CD4-positive, alpha-beta T cell treated with Interferon alpha-2 for 1 hour (primary cell): Measurements from ENCODE around the gene RASL10B.
"Not testable (repeated sequence)": the region's sequence is repeated elsewhere in the genome, so short reads cannot be mapped to it uniquely, and the experiment has no call there.

Experiments
- DNase-seq, 2 donors: peaks; one replicate each; pipeline ENCODE4 v3.0.0-alpha.2; 2020 to 2022

Gene RASL10B

GRCh38 chr17:35731239-35731916, at the start of gene RASL10B:
Gene RASL10B, plus strand, starts transcription at chr17:35731639. Its CDS starts 3,546 bp downstream, at chr17:35735185.
- peak in 1 of 2 donors; percentile 42 for DNase-seq

- no peak for DNase-seq
Measured at GRCh38 chr17:35683591-35683990, 47.8 kb upstream of the RASL10B start.

- no peak for DNase-seq
Measured at GRCh38 chr17:35684055-35684802, 47.2 kb upstream of the RASL10B start.

- no peak for DNase-seq
Measured at GRCh38 chr17:35692512-35693210, 38.8 kb upstream of the RASL10B start.

- DNase-seq, result no peak
Measured at GRCh38 chr17:35693662-35694061, 37.8 kb upstream of the RASL10B start.

GRCh38 chr17:35694906-35695305, 36.5 kb upstream of the RASL10B start:
- DNase-seq, result no peak

GRCh38 chr17:35695613-35696012, 35.8 kb upstream of the RASL10B start:
- DNase-seq, result no peak

GRCh38 chr17:35698800-35699199, 32.6 kb upstream of the RASL10B start:
- no peak for DNase-seq

- no peak for DNase-seq
Measured at GRCh38 chr17:35700150-35700549, 31.3 kb upstream of the RASL10B start.

- DNase-seq, result no peak
Measured at GRCh38 chr17:35701491-35701890, 29.9 kb upstream of the RASL10B start.

GRCh38 chr17:35703308-35703707, 28.1 kb upstream of the RASL10B start:
- not testable (repeated sequence) for DNase-seq

- DNase-seq, result no peak
Measured at GRCh38 chr17:35705230-35705629, 26.2 kb upstream of the RASL10B start.

GRCh38 chr17:35705705-35706104, 25.7 kb upstream of the RASL10B start:
- DNase-seq, result no peak

GRCh38 chr17:35708149-35708548, 23.3 kb upstream of the RASL10B start:
- no peak for DNase-seq

- DNase-seq, result no peak
Measured at GRCh38 chr17:35708951-35709350, 22.5 kb upstream of the RASL10B start.

GRCh38 chr17:35709874-35710273, 21.6 kb upstream of the RASL10B start:
- no peak for DNase-seq

GRCh38 chr17:35710950-35711349, 20.5 kb upstream of the RASL10B start:
- DNase-seq, result no peak

- DNase-seq, result no peak
Measured at GRCh38 chr17:35713069-35713728, 18.2 kb upstream of the RASL10B start.

- no peak for DNase-seq
Measured at GRCh38 chr17:35714988-35715387, 16.5 kb upstream of the RASL10B start.

GRCh38 chr17:35715416-35715815, 16.0 kb upstream of the RASL10B start:
- DNase-seq, result no peak

- DNase-seq, result no peak
Measured at GRCh38 chr17:35716173-35716572, 15.3 kb upstream of the RASL10B start.

- DNase-seq, result no peak
Measured at GRCh38 chr17:35716897-35717465, 14.5 kb upstream of the RASL10B start.

- DNase-seq, result no peak
Measured at GRCh38 chr17:35717475-35717874, 14.0 kb upstream of the RASL10B start.
